Activated CD8-positive, alpha-beta T cell treated with anti-CD3 and anti-CD28 coated beads, Interleukin-2, amount 10 ng/mL, durations not matched to agents 7 days and 5 days (primary cell): ENCODE results near the gene IFI44. TPM values are rescaled to one million over a fixed set of nuclear protein-coding genes. Genes with fewer than 3 reads are reported as not detected.

Source experiments
- ATAC-seq: fragments of 150-1000 bp; cut with Tn5 transposase; one replicate; pipeline ENCODE4 v1.10.0; 2021; ENCODE audit warnings: moderate library complexity
- CTCF ChIA-PET: fragments of 350-600 bp; sonication (Branson Sonifier 250); formaldehyde crosslinking; loops from one replicate; lab custom pipeline; 2021; ENCODE audit warnings: antibody characterized with exemption; lab: Charles Lee
- POLR2A ChIA-PET: fragments of 350-600 bp; sonication (Branson Sonifier 250); formaldehyde crosslinking; loops from one replicate; lab custom pipeline; 2021; ENCODE audit warnings: antibody characterized with exemption; lab: Charles Lee
- DNase-seq: peaks from one replicate; pipeline ENCODE4 v3.0.0-alpha.2; 2020
- H3K27ac Mint-ChIP-seq: one replicate; pipeline ENCODE4 v1.8.0; 2021; ENCODE audit warnings: mild to moderate bottlenecking, mixed read lengths
- H3K27me3 Mint-ChIP-seq: one replicate; pipeline ENCODE4 v1.8.0; 2021; ENCODE audit warnings: low read depth, mixed read lengths
- H3K36me3 Mint-ChIP-seq: one replicate; pipeline ENCODE4 v1.8.0; 2021; ENCODE audit warnings: low read depth, mixed read lengths
- H3K4me1 Mint-ChIP-seq: one replicate; pipeline ENCODE4 v1.8.0; 2021; ENCODE audit warnings: low read depth, mixed read lengths
- H3K4me3 Mint-ChIP-seq: one replicate; pipeline ENCODE4 v1.8.0; 2021; ENCODE audit warnings: mild to moderate bottlenecking, mixed read lengths
- H3K9me3 Mint-ChIP-seq: one replicate; pipeline ENCODE4 v1.8.0; 2022; ENCODE audit warnings: mixed read lengths; ENCODE audit not compliant: insufficient read depth
- total RNA-seq, 2 experiments: library from RNA; stranded (reverse); gene quantifications; one replicate each; pipeline ENCODE4 v1.2.3, GENCODE V29; 2021

IFI44 gene, protein sequence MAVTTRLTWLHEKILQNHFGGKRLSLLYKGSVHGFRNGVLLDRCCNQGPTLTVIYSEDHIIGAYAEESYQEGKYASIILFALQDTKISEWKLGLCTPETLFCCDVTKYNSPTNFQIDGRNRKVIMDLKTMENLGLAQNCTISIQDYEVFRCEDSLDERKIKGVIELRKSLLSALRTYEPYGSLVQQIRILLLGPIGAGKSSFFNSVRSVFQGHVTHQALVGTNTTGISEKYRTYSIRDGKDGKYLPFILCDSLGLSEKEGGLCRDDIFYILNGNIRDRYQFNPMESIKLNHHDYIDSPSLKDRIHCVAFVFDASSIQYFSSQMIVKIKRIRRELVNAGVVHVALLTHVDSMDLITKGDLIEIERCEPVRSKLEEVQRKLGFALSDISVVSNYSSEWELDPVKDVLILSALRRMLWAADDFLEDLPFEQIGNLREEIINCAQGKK
- 100 to 1,000 TPM; 158 to 165 TPM for total RNA-seq

DNA sequence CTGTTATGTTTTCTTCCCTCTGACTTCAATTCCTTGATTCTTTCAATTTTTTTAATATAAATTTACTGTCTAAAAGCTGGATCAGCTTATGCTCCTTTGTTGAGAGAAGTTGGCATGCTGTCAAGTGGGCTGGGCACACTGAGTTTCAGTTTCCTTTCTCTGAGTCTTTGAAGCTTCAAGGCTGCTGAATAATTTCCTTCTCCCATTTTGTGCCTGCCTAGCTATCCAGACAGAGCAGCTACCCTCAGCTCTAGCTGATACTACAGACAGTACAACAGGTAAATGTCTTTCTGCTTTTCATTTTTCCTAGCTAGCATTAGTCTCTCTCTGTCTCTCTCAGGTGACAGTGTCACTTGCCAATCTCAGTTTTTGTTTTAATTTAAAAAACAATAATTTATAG lies at the start of gene IFI44:
TSS of gene IFI44 (plus strand) at position 204 of the 400 bp plus-strand sequence. CDS start 365 bp downstream, outside the sequence.
- ChIA-PET CTCF (interaction anchor here (0.9 to 1.2 kb wide), 5 partner anchors 26 to 43 kb away, joined by 3 to 14 read pairs (median 5); partner anchors contain the start of gene IFI44L), POLR2A (interaction anchor here (0.6 to 1.6 kb wide), 10 partner anchors 16 to 671 kb away, joined by 3 to 32 read pairs (median 4); partner anchors contain the start of genes DNAJB4, FUBP1 and IFI44L)
- ATAC-seq (peak; percentile 92), DNase-seq (peak; percentile 82)
- peak within 1 kb of the TSS; percentile 91 for H3K27ac Mint-ChIP-seq
- H3K27me3 Mint-ChIP-seq, result no peaks in the 10 kb centered on the region
- H3K4me3 Mint-ChIP-seq, result peak within 1 kb of the TSS; percentile 94
- peaks cover 5% of the 10 kb centered on the region for H3K9me3 Mint-ChIP-seq
- H3K4me1 Mint-ChIP-seq, result peaks cover 61% of the 10 kb centered on the region
- H3K36me3 Mint-ChIP-seq, result peaks cover 78% of the 10 kb centered on the region

DNA sequence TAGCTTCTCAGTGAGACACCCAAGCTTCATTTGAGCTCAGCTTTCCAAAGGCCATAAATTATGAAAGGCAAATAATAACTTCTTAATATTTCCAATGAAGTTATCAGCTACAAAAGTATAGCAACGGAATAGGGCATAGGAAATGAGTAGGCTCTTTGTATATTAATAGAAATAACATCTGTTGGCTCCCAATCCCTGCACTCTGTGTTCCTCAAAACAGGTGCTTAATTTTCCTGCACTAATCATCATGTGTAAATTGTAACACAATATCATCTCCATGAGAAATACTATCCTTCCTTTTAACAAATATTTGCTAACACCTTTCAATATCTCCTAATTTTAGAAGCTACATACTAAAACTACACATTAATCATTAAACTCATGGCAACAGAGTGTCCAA lies 48.6 kb upstream of the IFI44 start:
- no peaks in the 10 kb centered on the region for H3K9me3 Mint-ChIP-seq
- DNase-seq (no peak), ATAC-seq (no peak)
- no peak overlapping the region for H3K27ac Mint-ChIP-seq
- CTCF ChIA-PET, result interaction anchor here (0.6 to 1.6 kb wide), 3 partner anchors 8 to 16 kb away, joined by 3 to 5 read pairs (median 4); no protein-coding TSS in a partner anchor
- H3K4me3 Mint-ChIP-seq, result no peak overlapping the region
- H3K4me1 Mint-ChIP-seq, result no peaks in the 10 kb centered on the region
- POLR2A ChIA-PET, result no interaction called here
- no peaks in the 10 kb centered on the region for H3K36me3 Mint-ChIP-seq
- peaks cover 8% of the 10 kb centered on the region for H3K27me3 Mint-ChIP-seq

DNA sequence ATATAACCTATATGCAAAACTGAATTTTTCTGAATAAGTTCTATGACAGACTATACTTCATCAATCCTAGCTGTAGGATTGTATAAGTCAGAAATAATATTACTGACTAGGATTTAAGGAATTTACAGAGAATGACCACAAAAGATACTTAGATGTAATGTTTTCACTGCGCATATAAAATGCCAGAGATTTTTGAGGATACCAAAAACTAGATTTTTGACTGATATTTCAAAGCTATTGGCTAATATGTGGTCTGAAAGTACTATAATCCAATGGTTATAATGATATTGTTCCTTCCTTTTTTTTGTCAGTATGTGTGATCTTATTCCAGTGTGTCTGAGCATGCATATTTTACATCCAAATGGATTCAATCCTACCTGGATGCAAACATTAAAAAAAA lies 46.4 kb upstream of the IFI44 start:
- ChIA-PET POLR2A (no interaction called here), CTCF (interaction anchor here (1.2 kb wide), 1 partner anchor 14 kb away, joined by 3 read pairs; no protein-coding TSS in a partner anchor)
- H3K36me3 Mint-ChIP-seq, result no peaks in the 10 kb centered on the region
- ATAC-seq, result no peak
- no peak for DNase-seq
- H3K4me1 Mint-ChIP-seq, result no peaks in the 10 kb centered on the region
- no peak overlapping the region for H3K4me3 Mint-ChIP-seq
- peaks cover 10% of the 10 kb centered on the region for H3K27me3 Mint-ChIP-seq
- no peak overlapping the region for H3K27ac Mint-ChIP-seq
- H3K9me3 Mint-ChIP-seq, result no peaks in the 10 kb centered on the region

DNA sequence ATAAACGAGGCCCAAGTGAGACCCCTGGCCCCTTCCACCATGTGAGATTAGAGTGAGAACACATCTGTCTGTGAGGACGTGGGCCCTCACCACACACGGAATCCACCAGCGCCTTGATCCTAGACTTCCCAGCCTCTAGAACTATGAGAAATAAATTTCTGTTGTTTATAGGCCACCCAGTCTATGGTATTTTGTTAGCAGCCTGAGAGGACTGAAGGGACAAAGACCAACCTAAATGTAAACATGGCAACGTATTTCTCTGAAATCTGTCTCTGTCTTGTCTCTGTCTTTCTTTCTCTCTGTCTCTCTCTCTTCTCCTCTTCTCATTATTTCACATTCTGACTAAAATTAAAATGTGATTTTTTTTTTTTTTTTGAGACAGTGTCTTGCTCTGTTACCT lies 45.0 kb upstream of the IFI44 start:
- ChIA-PET CTCF (no interaction called here), POLR2A (no interaction called here)
- ATAC-seq, result no peak
- H3K27me3 Mint-ChIP-seq, result peaks cover 17% of the 10 kb centered on the region
- H3K9me3 Mint-ChIP-seq, result no peaks in the 10 kb centered on the region
- H3K4me3 Mint-ChIP-seq, result no peak overlapping the region
- H3K4me1 Mint-ChIP-seq, result no peaks in the 10 kb centered on the region
- H3K27ac Mint-ChIP-seq, result no peak overlapping the region
- no peak for DNase-seq
- H3K36me3 Mint-ChIP-seq, result no peaks in the 10 kb centered on the region

DNA sequence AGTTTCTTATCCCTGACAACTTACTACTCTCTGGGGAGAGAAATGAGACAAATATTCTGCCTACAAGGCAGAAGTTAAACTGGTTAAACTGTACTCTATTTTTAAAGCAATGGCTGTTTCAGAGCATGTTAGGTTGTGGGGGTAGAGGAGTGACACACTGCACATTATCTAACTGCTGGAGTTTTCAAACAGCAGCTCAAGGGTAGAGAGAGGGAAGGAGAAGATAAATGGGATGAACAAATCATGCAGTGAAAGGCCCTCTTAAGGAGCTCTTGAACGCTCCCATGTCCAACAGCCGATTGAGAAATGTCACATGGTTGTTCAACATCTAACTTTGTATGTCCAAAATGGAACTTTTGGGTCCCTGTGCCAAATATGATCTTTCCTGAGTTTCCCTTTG lies 43.4 kb upstream of the IFI44 start:
- Mint-ChIP-seq H3K36me3 (no peaks in the 10 kb centered on the region), H3K27ac (no peak overlapping the region), H3K4me1 (no peaks in the 10 kb centered on the region), H3K4me3 (no peak overlapping the region), H3K27me3 (peaks cover 24% of the 10 kb centered on the region), H3K9me3 (no peaks in the 10 kb centered on the region)
- ATAC-seq (no peak), DNase-seq (no peak)
- CTCF ChIA-PET, result interaction anchor here (0.5 to 4.2 kb wide), 5 partner anchors 11 to 492 kb away, joined by 3 to 33 read pairs (median 20); partner anchors contain the start of gene IFI44
- POLR2A ChIA-PET, result no interaction called here

DNA sequence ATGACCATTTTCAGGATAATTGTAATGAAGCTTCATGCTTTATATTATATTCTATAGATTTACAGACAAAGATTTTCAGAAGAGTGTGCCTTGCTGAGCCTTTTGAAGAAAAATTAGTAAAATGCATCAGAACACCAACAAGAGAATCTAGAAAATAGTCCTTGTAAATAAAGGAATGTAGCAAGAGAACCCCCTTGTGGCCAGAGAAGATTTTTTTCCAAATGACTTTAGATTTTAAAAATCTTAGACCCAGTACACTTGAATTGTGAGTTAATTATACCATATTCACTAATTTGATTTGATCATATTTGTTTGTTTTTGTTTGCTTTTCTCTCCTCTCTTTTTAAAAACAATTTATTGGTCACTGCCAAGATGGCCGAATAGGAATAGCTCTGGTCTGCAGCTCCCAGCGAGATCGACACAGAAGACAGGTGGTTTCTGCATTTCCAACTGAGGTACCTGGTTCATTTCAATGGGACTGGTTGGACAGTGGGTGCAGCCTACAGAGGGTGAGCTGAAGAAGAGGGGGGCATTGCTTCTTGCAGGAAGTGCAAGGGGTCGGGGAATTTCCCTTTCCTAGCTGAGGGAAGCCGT lies 42.2 kb upstream of the IFI44 start:
- Mint-ChIP-seq H3K4me1 (no peaks in the 10 kb centered on the region), H3K4me3 (no peak overlapping the region), H3K9me3 (no peaks in the 10 kb centered on the region), H3K27ac (no peak overlapping the region), H3K36me3 (no peaks in the 10 kb centered on the region), H3K27me3 (peaks cover 26% of the 10 kb centered on the region)
- ATAC-seq (no peak), DNase-seq (no peak)
- ChIA-PET POLR2A (no interaction called here), CTCF (interaction anchor here (0.9 to 4.2 kb wide), 12 partner anchors 10 to 482 kb away, joined by 3 to 33 read pairs (median 5); partner anchors contain the start of genes IFI44 and IFI44L)

DNA sequence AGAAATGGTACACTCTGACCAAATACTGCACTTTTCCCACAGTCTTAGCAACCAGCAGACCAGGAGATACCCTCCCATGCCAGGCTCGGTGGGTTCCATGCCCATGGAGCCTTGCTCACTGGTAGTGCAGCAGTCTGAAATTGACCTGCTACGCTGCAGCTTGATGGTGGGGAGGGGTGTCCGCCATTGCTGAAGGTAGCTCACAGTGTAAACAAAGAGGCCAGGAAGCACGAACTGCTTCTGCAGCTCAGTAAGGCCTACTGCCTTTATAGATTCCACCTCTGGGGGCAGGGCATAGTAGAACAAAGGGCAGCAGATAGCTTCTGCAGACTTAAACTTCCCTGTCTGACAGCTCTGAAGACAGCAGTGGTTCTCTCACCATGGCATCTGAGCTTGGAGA lies 41.7 kb upstream of the IFI44 start:
- Mint-ChIP-seq H3K27me3 (peaks cover 31% of the 10 kb centered on the region), H3K36me3 (no peaks in the 10 kb centered on the region), H3K4me3 (no peak overlapping the region), H3K9me3 (no peaks in the 10 kb centered on the region), H3K27ac (no peak overlapping the region), H3K4me1 (no peaks in the 10 kb centered on the region)
- ATAC-seq, result no peak
- ChIA-PET POLR2A (no interaction called here), CTCF (interaction anchor here (1.0 to 4.2 kb wide), 13 partner anchors 8 to 482 kb away, joined by 3 to 33 read pairs (median 5); partner anchors contain the start of gene IFI44L)
- DNase-seq, result no peak

DNA sequence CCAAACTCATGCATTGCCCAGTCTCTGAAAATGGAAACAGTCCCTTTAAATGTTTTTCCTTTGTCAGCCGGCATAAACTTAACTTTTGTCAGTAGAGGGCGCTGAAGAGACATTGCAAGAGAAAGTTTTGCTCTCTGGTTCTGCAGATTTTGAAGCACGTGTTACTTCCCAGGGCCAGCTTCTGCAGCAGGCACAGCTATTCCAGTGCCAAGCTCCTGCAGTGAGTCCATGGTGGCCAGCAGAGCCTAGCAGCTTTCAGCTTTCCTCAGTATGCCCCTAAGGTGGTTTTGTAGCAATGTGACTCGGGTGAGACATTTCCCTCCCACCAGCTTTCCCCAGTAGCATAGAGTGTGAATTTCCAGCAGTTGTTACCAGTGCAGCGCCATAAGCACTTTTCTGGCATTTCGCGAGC lies 32.0 kb upstream of the IFI44 start:
- H3K27ac Mint-ChIP-seq, result no peak overlapping the region
- POLR2A ChIA-PET, result interaction anchor here (0.8 to 1.2 kb wide), 2 partner anchors 60 to 613 kb away, joined by 3 to 6 read pairs; partner anchors contain the start of gene DNAJB4
- CTCF ChIA-PET, result interaction anchor here (0.7 to 2.4 kb wide), 32 partner anchors 9 to 613 kb away, joined by 3 to 38 read pairs (median 4); partner anchors contain the start of genes DNAJB4 and IFI44
- ATAC-seq (peak; percentile 55), DNase-seq (peak; percentile 78)
- H3K4me1 Mint-ChIP-seq, result peaks cover 40% of the 10 kb centered on the region
- H3K36me3 Mint-ChIP-seq, result peaks cover 16% of the 10 kb centered on the region
- no peaks in the 10 kb centered on the region for H3K9me3 Mint-ChIP-seq
- peaks cover 14% of the 10 kb centered on the region for H3K27me3 Mint-ChIP-seq
- H3K4me3 Mint-ChIP-seq, result peak overlapping the region; percentile 42

DNA sequence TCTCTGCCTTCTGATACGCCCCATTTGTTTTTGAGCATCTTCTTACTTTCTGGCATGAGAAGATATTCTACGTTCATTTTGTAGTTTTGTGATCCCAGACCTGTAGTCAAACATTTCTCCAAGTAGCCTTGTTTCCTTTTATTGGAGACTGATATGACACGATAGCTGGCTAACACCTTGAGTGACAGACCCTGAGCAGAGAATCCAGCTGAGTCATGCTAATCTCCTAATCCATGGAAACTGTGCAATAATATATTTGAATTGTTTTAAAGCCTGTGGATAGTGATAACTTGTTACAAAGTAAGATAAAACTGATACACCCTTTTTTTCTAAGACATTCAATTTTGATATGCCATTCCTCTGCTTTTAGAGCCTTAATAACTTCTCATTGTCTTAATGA lies 30.6 kb upstream of the IFI44 start:
- Mint-ChIP-seq H3K27ac (peak overlapping the region; percentile 93), H3K4me1 (peaks cover 46% of the 10 kb centered on the region), H3K4me3 (peak overlapping the region; percentile 85), H3K36me3 (peaks cover 30% of the 10 kb centered on the region), H3K27me3 (peaks cover 11% of the 10 kb centered on the region), H3K9me3 (no peaks in the 10 kb centered on the region)
- ChIA-PET CTCF (interaction anchor here (2.2 to 2.8 kb wide), 2 partner anchors 54 to 57 kb away, joined by 10 to 18 read pairs; no protein-coding TSS in a partner anchor), POLR2A (interaction anchor here (2.2 to 5.2 kb wide), 3 partner anchors 33 to 641 kb away, joined by 17 to 33 read pairs (median 21); partner anchors contain the start of genes DNAJB4 and FUBP1)
- no peak for ATAC-seq
- DNase-seq, result no peak

DNA sequence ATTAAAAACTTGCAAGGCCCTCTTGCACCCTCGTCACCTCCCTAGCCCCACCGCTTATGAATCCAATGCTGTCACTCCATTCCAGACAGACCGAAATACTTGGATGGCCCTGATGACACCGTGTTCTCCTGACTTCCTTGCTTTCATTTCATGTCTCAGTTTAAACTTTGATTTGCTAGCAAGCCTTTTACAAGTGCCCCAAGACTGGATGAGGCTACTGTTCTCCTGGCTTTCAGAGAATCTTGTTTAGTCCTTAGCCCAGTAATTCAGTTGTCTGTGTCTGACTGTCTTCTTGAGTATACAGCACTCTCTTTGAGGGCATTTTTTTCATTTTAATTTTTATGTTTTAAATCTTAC lies 30.2 kb upstream of the IFI44 start:
- H3K9me3 Mint-ChIP-seq, result no peaks in the 10 kb centered on the region
- H3K27me3 Mint-ChIP-seq, result peaks cover 9% of the 10 kb centered on the region
- H3K4me3 Mint-ChIP-seq, result peak overlapping the region; percentile 85
- ChIA-PET POLR2A (interaction anchor here (0.8 to 5.2 kb wide), 10 partner anchors 26 to 641 kb away, joined by 3 to 33 read pairs (median 10); partner anchors contain the start of genes DNAJB4, FUBP1 and IFI44), CTCF (interaction anchor here (0.6 to 2.8 kb wide), 11 partner anchors 24 to 614 kb away, joined by 3 to 18 read pairs (median 5); partner anchors contain the start of genes DNAJB4 and IFI44)
- peaks cover 49% of the 10 kb centered on the region for H3K4me1 Mint-ChIP-seq
- DNase-seq, result no peak
- peak overlapping the region; percentile 93 for H3K27ac Mint-ChIP-seq
- peaks cover 34% of the 10 kb centered on the region for H3K36me3 Mint-ChIP-seq
- ATAC-seq, result peak; percentile 13
